GM12874 (cell line): Measurements from ENCODE around the gene HEATR5A.

Source experiments
- TF ChIP-seq, protein P1 (sequence below): IDR thresholded peaks from 2 replicates; pipeline ENCODE4 v1.5.1; 2011; ENCODE audit warnings: low read depth, mild to moderate bottlenecking, control low read depth, low read length, moderate library complexity; ENCODE audit not compliant: insufficient read depth

Gene HEATR5A

DNA sequence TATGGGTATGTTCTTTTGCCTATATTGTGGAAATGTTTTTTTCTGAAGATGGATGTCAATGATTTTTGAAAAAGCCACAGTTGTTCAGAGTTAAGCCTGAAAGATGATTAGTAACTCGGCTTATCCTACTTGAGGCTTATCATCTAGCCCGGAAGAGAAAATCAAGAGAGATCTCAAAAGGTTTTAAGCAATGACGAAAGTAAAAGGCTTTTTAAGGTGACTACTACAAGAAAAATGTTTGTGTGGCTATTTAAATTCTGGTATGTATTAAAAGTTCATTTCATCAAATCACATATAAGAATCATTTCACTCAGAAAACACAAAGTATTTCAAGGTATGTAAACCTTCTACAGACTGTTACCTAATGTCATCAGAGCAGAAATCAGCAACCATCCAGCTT, 40.2 kb downstream of the HEATR5A start:
- TF ChIP-seq, protein P1, sequence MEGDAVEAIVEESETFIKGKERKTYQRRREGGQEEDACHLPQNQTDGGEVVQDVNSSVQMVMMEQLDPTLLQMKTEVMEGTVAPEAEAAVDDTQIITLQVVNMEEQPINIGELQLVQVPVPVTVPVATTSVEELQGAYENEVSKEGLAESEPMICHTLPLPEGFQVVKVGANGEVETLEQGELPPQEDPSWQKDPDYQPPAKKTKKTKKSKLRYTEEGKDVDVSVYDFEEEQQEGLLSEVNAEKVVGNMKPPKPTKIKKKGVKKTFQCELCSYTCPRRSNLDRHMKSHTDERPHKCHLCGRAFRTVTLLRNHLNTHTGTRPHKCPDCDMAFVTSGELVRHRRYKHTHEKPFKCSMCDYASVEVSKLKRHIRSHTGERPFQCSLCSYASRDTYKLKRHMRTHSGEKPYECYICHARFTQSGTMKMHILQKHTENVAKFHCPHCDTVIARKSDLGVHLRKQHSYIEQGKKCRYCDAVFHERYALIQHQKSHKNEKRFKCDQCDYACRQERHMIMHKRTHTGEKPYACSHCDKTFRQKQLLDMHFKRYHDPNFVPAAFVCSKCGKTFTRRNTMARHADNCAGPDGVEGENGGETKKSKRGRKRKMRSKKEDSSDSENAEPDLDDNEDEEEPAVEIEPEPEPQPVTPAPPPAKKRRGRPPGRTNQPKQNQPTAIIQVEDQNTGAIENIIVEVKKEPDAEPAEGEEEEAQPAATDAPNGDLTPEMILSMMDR, result no peak

DNA sequence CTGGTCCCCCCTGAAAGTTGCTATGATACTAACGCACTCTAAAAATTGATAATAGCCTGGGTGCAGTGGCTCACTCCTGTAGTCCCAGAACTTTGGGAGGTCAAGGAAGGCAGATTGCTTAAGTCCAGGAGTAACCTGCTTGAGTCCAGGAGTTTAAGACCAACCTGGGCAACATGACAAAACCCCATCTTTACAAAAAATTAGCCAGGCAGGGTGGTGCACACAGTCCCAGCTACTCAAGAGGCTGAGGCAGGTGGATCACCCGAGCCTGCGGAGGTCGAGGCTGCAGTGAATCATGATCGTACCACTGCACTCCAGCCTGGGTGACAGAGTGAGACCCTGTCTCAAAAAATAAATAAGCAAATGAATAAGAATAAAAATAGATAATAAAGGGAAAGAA, 42.9 kb downstream of the HEATR5A start:
- TF ChIP-seq, protein P1, result no peak

DNA sequence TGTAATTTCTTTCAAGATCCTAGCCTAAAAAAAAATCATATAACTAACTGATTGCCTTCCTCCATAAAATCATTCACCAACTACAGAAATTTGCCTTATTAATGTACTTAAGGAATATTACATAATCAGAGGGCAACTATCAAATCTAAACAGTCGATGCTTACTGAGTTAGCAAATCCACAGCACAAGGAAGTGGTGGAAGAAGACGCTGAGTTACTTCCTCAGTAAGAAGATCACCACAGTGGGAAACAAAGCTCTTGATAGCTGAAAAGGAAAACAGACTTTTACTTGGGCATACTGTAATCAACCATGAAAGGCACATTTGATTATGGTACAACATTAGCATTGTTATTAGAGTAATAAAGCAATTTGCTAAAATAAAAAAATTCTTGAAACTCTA, 48.7 kb downstream of the HEATR5A start:
- TF ChIP-seq, protein P1, result no peak

DNA sequence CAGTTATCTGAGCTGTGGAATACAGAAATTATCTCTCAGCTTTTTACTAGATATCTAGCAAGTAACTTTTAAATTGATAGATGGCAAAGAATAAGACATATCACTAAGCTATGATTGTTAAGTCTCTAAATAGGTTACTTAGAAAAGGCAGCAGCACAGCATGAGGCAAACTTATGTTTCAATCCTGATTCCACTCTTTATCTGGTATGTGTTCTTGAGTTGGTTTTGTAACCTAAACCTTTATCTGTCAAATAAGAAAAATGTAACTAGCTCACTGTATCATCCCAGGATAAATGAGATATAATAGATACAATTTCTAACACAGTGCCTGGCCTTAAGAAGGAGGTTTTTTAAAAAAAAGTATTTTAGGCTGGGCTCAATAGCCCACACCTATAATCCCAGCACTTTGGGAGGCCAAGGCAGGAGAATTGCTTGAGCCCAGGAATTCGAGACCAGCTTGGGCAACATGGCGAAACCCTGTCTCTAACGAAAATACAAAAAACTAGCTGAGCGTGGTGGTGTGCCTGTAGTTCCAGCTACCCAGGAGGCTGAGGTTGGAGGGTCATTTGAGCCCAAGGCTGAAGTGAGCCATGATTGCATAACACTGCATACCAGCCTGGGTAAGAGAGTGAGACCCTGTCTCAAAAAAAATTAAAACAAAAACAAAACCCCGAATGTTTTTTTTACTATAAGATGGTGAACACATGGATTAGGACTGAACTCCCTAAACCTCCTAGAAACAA, 56.8 kb downstream of the HEATR5A start:
- TF ChIP-seq, protein P1, result no peak

DNA sequence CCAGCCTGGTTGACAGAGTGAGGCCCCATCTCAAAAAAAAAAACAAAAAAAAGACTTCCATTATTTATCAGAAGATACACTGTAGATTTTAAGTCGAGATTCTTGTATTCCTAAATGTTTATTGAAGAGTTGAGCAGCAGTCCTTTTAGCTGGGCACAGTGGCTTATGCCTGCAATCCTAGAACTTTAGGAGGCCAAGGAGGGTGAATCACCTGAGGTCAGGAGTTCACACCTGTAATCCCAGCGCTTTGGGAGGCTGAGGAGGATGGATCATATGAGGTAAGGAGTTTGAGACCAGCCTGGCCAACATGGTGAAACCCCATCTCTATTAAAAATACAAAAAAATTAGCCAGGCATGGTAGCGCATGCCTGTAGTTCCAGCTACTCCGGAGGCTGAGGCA, 57.6 kb downstream of the HEATR5A start:
- TF ChIP-seq, protein P1, result no peak

DNA sequence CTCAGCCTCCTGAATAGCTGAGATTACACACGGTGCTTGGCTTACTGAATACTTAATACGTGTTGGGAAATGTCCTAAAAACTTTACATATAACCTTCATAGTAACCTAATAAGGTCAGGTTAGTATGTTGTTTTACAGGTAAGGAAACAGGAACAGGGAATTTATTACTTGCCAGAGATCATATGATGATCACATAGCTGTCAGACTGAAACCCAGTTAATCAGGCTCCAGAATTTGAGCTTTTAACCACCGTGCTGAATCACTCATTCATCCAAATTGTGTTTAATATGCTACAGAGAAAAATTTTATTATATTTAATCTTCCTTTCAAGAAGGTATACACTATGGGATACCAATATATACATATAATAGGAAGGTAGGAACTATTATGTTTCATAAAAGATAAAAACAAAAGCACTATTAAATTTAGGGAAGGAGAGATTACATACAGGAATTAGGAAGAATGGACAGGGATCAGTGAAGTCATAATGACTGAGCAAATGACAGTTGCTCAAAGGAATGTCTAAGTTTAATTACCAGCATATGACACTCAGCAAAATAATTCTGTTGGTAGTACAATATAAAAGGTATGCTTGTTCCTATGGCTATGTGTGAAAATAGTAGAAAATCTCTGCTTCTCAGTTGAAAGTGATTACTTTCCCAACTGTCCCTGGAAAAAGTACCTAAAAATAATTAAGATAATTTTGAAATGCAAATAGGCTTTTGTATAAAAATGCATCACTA, 59.3 kb downstream of the HEATR5A start:
- TF ChIP-seq, protein P1, result no peak

DNA sequence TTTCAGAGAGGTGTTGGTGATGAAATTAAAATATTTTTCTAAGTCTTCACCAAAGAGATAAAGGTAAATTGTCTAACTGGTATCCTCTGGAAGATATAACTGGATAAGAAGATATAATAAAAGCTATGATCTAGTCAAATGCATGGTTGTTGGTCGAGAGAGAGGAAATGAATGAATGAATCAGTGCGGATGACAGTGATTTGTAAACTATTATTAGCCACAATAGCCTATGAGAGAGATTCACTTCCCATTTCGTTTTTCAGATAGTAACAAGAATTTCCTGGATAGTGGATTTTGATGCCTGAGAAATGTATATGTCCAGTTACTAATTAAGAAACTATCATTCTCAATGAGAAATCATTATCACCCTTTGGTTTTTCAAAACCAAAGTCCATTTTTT, 63.1 kb downstream of the HEATR5A start:
- TF ChIP-seq, protein P1, result no peak
